GM21447 (cell line): ENCODE data around the gene TEDC1.
"Not testable (repeated sequence)": the region's sequence is repeated elsewhere in the genome, so short reads cannot be mapped to it uniquely, and the experiment has no call there.

Experiments
- ATAC-seq: cut with Tn5 transposase; IDR thresholded peaks from one replicate; pipeline ENCODE4 v1.9.1; 2021; ENCODE audit not compliant: unreplicated experiment

TEDC1 gene

GRCh38 chr14:105536691-105537579, 45.9 kb downstream of the TEDC1 start:
- ATAC-seq = no peak

- no peak for ATAC-seq
These were observed 46.8 kb downstream of the TEDC1 start for GRCh38 chr14:105537580-105538474.

GRCh38 chr14:105538481-105539049, 47.5 kb downstream of the TEDC1 start:
- ATAC-seq = no peak

- no peak for ATAC-seq
These were observed 49.8 kb downstream of the TEDC1 start for GRCh38 chr14:105540811-105541210.

- ATAC-seq = no peak
These were observed 50.3 kb downstream of the TEDC1 start for GRCh38 chr14:105541218-105541875.

GRCh38 chr14:105545676-105546075, 54.6 kb downstream of the TEDC1 start:
- ATAC-seq = not testable (repeated sequence)

- ATAC-seq = not testable (repeated sequence)
These were observed 55.4 kb downstream of the TEDC1 start for GRCh38 chr14:105546410-105546809.

GRCh38 chr14:105547072-105547471, 56.0 kb downstream of the TEDC1 start:
- not testable (repeated sequence) for ATAC-seq

- ATAC-seq = no peak
These were observed 56.7 kb downstream of the TEDC1 start for GRCh38 chr14:105547741-105548169.
